Gastroesophageal sphincter (tissue), 4 donors: Measurements from ENCODE around the gene PIN4. TPM values are rescaled to one million over a fixed set of nuclear protein-coding genes. Genes with fewer than 3 reads are reported as not detected.

Experiments
- ATAC-seq: fragments of 150-250 bp; one replicate; pipeline ENCODE4 v1.9.1; 2016; ENCODE audit warnings: mild to moderate bottlenecking, moderate library complexity
- H3K27ac ChIP-seq, 4 donors: fragments of 200-600 bp; sonication (generic) in 3 of 4; 1 replicate in 3 of 4; 2 replicates in 1 of 4; pipeline ENCODE4 v1.5.1; 2016 to 2019
- H3K27me3 ChIP-seq: fragments of 200-600 bp; sonication (generic); one replicate; pipeline ENCODE4 v1.5.1; 2019
- H3K36me3 ChIP-seq, 2 donors: fragments of 200-600 bp; sonication (generic); one replicate each; pipeline ENCODE4 v1.5.1; 2019; ENCODE audit warnings: control low read depth in 1 of 2
- H3K4me1 ChIP-seq, 3 donors: fragments of 200-600 bp; sonication (generic); 1 replicate in 2 of 3; 2 replicates in 1 of 3; pipeline ENCODE4 v1.5.1; 2016 to 2019; ENCODE audit warnings: control low read depth in 2 of 3
- H3K4me3 ChIP-seq, 2 donors: fragments of 200-600 bp; sonication (generic); one replicate each; pipeline ENCODE4 v1.5.1; 2019; ENCODE audit warnings: mild to moderate bottlenecking in 1 of 2, moderate library complexity in 1 of 2
- H3K9me3 ChIP-seq, 3 donors: fragments of 200-600 bp; sonication (generic); one replicate each; pipeline ENCODE4 v1.5.1; 2017 to 2019; ENCODE audit warnings: control low read depth in 2 of 3
- EP300 ChIP-seq: sonication (generic); formaldehyde crosslinking; IDR thresholded peaks from one replicate; pipeline ENCODE4 v1.6.1; 2017; ENCODE audit warnings: antibody characterized with exemption, mild to moderate bottlenecking
- POLR2A ChIP-seq, 2 donors: fragments of 450-650 bp; IDR thresholded peaks; one replicate each; pipeline ENCODE4 v1.6.1; 2017; ENCODE audit warnings: antibody characterized with exemption in 2 of 2, mild to moderate bottlenecking in 2 of 2, moderate library complexity in 1 of 2
- POLR2AphosphoS5 ChIP-seq: sonication (generic); formaldehyde crosslinking; IDR thresholded peaks from one replicate; pipeline ENCODE4 v1.6.1; 2017; ENCODE audit warnings: antibody characterized with exemption
- WGBS, 2 donors: methylation state at CpG; one replicate each; pipeline ENCODE4 v1.1.5; 2018; ENCODE audit warnings: low coverage in 1 of 2; 5-methylcytosine and 5-hydroxymethylcytosine counted together
- total RNA-seq, 4 donors: library from RNA; depleted of rRNA; stranded (reverse); fragments of >200 nt; gene quantifications; one replicate each; pipeline ENCODE4 v1.1.0, GENCODE V29; 2016
- TF ChIP-seq, protein P1 (sequence below), 4 experiments: fragments of 200-600 bp in 2 of 4; fragments of 450-650 bp in 2 of 4; sonication (generic) in 1 of 4; IDR thresholded peaks; one replicate each; pipeline ENCODE4 v1.5.1; 2017 to 2019; ENCODE audit warnings: antibody characterized with exemption in 4 of 4, mild to moderate bottlenecking in 2 of 4, moderate library complexity in 2 of 4

Gene PIN4
- total RNA-seq: 10 to 100 TPM in 1 of 4 donors, 1 to 10 TPM in 3; 5.7 to 10.6 (median 8.8) TPM

DNA sequence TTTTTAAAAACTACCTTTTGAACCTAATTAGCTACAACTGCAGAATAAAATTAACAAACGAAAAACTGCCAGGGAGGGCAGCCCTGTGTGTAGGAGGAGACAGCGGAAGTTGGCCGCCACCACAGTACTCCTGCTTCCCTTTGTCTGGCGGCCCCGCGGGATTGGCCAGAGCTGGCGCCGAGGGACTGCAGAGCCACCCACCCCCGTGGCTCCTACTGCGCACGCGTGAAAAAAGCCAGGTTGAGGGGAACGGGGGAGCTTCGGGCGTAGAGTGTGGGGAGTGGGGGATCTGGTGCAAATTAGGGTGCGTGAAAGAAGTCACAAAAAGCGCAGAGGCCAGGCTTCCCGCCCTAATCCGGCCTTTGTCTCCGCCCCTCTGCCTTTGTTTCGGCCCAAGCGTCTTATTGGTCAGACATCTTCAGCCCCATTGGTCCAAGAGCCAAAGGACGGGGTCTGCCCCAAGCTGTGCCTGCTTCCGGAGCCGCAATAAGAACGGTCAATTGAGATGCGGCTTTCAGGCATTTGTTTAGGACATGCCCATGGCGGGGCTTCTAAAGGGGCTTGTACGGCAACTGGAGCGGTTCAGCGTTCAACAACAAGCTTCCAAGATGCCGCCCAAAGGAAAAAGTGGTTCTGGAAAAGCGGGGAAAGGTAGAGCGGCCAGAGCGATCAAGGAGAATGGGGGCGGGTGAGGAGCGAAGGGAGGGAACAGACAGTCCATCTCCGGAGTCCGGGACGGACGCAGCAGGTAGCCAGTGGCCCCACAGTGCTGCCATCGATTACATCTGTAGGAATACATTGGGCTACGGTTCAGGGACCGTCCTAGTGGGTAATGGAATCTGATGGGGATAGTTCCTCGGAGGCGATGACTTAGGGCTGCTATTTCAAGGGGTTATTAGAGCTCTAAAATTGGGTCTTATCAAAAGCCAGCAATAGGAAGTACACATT lies at the start of gene PIN4:
TSS of gene PIN4 (plus strand) at position 580 of the 948 bp plus-strand sequence. CDS start at position 609, 29 bp downstream.
- H3K27ac ChIP-seq: peak within 1 kb of the TSS; percentile 77 to 94 (median 80)
- H3K27me3 ChIP-seq: no peaks in the 10 kb centered on the region
- TF ChIP-seq EP300 (no peak), POLR2AphosphoS5 (peak; percentile 43), POLR2A (IDR thresholded peaks at IDR 0.05) (no peak)
- TF ChIP-seq, protein P1, sequence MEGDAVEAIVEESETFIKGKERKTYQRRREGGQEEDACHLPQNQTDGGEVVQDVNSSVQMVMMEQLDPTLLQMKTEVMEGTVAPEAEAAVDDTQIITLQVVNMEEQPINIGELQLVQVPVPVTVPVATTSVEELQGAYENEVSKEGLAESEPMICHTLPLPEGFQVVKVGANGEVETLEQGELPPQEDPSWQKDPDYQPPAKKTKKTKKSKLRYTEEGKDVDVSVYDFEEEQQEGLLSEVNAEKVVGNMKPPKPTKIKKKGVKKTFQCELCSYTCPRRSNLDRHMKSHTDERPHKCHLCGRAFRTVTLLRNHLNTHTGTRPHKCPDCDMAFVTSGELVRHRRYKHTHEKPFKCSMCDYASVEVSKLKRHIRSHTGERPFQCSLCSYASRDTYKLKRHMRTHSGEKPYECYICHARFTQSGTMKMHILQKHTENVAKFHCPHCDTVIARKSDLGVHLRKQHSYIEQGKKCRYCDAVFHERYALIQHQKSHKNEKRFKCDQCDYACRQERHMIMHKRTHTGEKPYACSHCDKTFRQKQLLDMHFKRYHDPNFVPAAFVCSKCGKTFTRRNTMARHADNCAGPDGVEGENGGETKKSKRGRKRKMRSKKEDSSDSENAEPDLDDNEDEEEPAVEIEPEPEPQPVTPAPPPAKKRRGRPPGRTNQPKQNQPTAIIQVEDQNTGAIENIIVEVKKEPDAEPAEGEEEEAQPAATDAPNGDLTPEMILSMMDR (IDR thresholded peaks at IDR 0.05): no peak
- H3K4me3 ChIP-seq: peak within 1 kb of the TSS; percentile 65 to 78
- peak; percentile 97 for ATAC-seq
- H3K4me1 ChIP-seq: peaks cover 0 to 26% (median 4%) of the 10 kb centered on the region in 3 donors
- no peaks in the 10 kb centered on the region for H3K9me3 ChIP-seq
- H3K36me3 ChIP-seq: peaks cover 0 to 2% of the 10 kb centered on the region in 2 donors
- WGBS, 2 donors: 0 to 39% methylated on average over 5 to 12 of the region's 46 CpGs

DNA sequence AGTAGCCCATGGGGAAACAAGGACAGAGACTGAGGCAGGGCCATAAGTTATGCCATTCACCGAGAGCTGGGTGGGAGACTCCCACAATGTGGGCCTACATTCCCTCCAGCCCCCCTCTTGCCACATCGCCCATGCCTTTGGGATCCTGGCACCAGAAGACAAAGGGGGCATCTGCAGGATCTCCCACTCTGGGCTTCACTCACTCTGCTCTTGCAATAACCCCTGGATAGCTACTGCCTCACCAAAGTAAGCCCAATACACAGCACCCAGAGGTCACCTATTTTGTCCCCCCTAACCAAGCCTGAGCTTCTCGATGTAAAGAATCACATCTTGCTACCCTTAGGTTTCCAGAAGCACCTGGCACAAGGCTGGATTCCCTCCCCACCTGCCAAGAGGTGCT lies 49.1 kb upstream of the PIN4 start:
- WGBS, 2 donors: 50 to 65% methylated on average over 1 to 3 of the region's 3 CpGs

DNA sequence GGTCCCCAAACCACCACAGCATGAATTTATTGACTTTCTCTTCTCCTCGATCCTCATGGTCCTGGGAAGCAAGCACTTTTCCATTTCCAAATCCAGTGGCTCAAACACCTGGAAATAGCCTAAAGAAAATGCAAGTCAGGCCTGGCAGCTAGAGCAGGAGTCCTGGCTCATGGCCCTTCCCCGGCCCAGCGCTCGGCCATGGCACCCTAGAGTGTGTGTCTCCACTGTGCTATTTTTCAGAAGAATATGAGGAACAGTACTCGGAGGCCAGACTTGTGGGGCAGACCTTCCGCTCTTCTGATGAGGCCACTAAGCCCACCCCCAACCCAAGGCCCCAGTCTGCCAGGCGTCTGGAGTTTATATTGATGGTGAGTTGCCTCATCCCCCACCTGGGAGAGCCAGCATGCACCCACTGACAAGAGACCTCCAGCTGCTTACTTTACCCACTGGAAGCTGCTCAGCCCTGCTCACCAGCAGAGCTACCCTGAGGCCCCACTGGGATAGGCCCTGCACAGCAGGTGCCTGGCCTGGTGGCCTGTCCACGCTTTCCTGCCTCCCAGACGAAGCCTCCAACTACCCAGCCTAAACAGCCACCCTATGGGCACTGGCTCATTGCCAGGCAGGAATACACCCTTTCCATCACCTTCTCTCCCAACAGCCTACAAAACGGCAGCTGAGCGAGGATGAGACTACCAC lies 47.6 kb upstream of the PIN4 start:
- 60% methylated on average over 2 of the region's 11 CpGs; no CpG with 5 or more reads in 1 of the 2 donors for WGBS, 2 donors
- TF ChIP-seq, protein P1 (IDR thresholded peaks at IDR 0.05): no peak
- no peak for TF ChIP-seq EP300
- TF ChIP-seq POLR2A (IDR thresholded peaks at IDR 0.05): no peak
- no peak for TF ChIP-seq POLR2AphosphoS5
- Histone ChIP-seq H3K27me3 (no peaks in the 10 kb centered on the region), H3K4me3 (no peak overlapping the region), H3K36me3 (peaks cover 0 to 23% of the 10 kb centered on the region in 2 donors), H3K27ac (no peak overlapping the region), H3K9me3 (no peaks in the 10 kb centered on the region), H3K4me1 (peaks cover 0 to 30% (median 0%) of the 10 kb centered on the region in 3 donors)
- no peak for ATAC-seq

More for the DNA sequence above, 49.1 kb upstream of the PIN4 start:
- H3K36me3 ChIP-seq: peaks cover 0 to 11% of the 10 kb centered on the region in 2 donors
- H3K4me3 ChIP-seq: peak overlapping the region in 1 of 2 donors; percentile 64
- no peak for ATAC-seq
- H3K9me3 ChIP-seq: no peaks in the 10 kb centered on the region
- TF ChIP-seq POLR2AphosphoS5 (no peak), POLR2A (IDR thresholded peaks at IDR 0.05) (no peak), EP300 (no peak)
- TF ChIP-seq, protein P1 (IDR thresholded peaks at IDR 0.05): no peak
- H3K27ac ChIP-seq: peak overlapping the region; percentile 51 to 89 (median 86)
- peaks cover 0 to 45% (median 0%) of the 10 kb centered on the region in 3 donors for H3K4me1 ChIP-seq
- H3K27me3 ChIP-seq: no peaks in the 10 kb centered on the region

DNA sequence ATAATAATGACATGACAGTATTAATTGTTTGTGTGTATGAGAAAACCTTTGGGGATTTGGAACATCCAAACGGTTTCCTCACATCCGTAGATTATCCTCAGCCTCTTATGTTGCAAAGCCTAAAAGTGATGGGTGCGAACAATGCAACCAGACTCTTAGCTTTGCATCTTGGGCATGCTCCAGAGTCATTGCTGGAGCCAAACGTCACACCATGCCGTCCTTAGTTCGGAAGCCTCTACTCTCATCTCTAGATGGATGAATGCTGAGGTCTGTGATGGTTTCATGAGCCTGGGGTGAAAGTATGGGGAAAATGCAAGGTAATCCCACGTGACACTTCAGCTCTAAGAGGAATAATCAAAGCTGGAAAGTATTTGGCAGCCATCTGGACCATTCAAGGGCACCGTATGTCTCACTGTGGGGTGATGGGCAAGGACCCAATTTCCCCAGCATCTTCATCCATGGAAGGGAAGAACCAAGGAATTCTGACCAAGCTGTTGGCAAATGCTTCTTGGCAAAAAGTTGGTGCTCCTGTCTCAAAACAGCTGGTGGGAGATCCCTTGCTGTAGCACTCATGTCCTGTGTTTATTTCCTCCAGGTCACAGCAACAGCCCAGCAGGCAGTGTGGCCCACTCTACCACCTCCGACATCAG lies 43.6 kb upstream of the PIN4 start:
- no peak for ATAC-seq
- H3K4me3 ChIP-seq: no peak overlapping the region
- H3K27ac ChIP-seq: no peak overlapping the region
- TF ChIP-seq EP300 (no peak), POLR2A (IDR thresholded peaks at IDR 0.05) (no peak), POLR2AphosphoS5 (no peak)
- TF ChIP-seq, protein P1 (IDR thresholded peaks at IDR 0.05): no peak
- 72 to 73% methylated on average over 4 to 6 of the region's 9 CpGs for WGBS, 2 donors
- H3K27me3 ChIP-seq: no peaks in the 10 kb centered on the region
- H3K36me3 ChIP-seq: peaks cover 0 to 55% of the 10 kb centered on the region in 2 donors
- no peaks in the 10 kb centered on the region for H3K4me1 ChIP-seq
- H3K9me3 ChIP-seq: no peaks in the 10 kb centered on the region
